GM10266 (cell line): ENCODE measurements around the gene ZNF584.
"Not testable (repeated sequence)": the region's sequence is repeated elsewhere in the genome, so short reads cannot be mapped to it uniquely, and the experiment has no call there.

Experiments
- DNase-seq: peaks from one replicate; pipeline ENCODE4 v3.0.0; 2012; ENCODE audit errors: extremely low spot score
- CTCF ChIP-seq: IDR thresholded peaks from 2 replicates; pipeline ENCODE4 v1.5.1; 2012; ENCODE audit warnings: mild to moderate bottlenecking, low read depth; ENCODE audit not compliant: control insufficient read depth, insufficient read depth; ENCODE audit errors: missing control alignments

ZNF584 gene

GRCh38 chr19:58428617-58429016, 20.2 kb downstream of the ZNF584 start:
- no peak for TF ChIP-seq CTCF

GRCh38 chr19:58429745-58430144, 21.3 kb downstream of the ZNF584 start:
- DNase-seq, result no peak
- TF ChIP-seq CTCF, result no peak

More at GRCh38 chr19:58428617-58429016, 20.2 kb downstream of the ZNF584 start:
- DNase-seq, result no peak

GRCh38 chr19:58434217-58434616, 25.8 kb downstream of the ZNF584 start:
- no peak for TF ChIP-seq CTCF
- no peak for DNase-seq

- peak; percentile 94 for DNase-seq
Measured at GRCh38 chr19:58439576-58440554, 31.4 kb downstream of the ZNF584 start, which contains the start of gene ZNF132. ZNF132 (minus strand) TSS chr19:58440153; CDS start chr19:58439821, 332 bp downstream.

GRCh38 chr19:58440556-58440955, 32.1 kb downstream of the ZNF584 start:
- TF ChIP-seq CTCF, result no peak

More at GRCh38 chr19:58439576-58440554, 31.4 kb downstream of the ZNF584 start, which contains the start of gene ZNF132:
- no peak for TF ChIP-seq CTCF

GRCh38 chr19:58442986-58443385, 34.5 kb downstream of the ZNF584 start:
- not testable (repeated sequence) for DNase-seq

More at GRCh38 chr19:58440556-58440955, 32.1 kb downstream of the ZNF584 start:
- DNase-seq, result no peak

GRCh38 chr19:58448860-58449259, 40.4 kb downstream of the ZNF584 start:
- not testable (repeated sequence) for DNase-seq

- not testable (repeated sequence) for DNase-seq
Measured at GRCh38 chr19:58449980-58450379, 41.5 kb downstream of the ZNF584 start.
